ENCODE results near the gene PASK. TPM values are rescaled to one million over a fixed set of nuclear protein-coding genes. Genes with fewer than 3 reads are reported as not detected.

The PASK gene
- total and polyA plus RNA-seq, 2 donors (not counting 1 experiment from before 2014, with no cell fraction given): 1.0 to 1.5 TPM

DNA sequence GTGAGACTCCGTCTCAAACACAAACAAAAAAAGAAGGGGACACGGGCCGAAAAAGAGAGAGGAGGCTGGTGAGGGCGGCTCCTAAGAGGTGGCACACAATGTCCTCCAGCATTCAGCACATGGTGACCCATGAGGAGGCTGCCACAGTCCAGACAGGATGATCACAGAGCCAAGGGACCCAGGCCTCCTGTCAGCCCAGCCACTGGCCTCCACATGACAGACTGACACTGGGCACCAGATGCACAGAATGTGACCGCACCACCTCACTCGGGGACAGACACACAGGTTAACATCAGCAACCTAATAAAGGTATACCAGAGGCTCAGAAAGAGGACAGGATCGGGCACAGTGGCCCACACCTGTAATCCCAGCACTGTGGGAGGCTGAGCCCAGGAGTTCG, 21.0 kb downstream of the PASK start:
- TF ChIP-seq, protein P1, sequence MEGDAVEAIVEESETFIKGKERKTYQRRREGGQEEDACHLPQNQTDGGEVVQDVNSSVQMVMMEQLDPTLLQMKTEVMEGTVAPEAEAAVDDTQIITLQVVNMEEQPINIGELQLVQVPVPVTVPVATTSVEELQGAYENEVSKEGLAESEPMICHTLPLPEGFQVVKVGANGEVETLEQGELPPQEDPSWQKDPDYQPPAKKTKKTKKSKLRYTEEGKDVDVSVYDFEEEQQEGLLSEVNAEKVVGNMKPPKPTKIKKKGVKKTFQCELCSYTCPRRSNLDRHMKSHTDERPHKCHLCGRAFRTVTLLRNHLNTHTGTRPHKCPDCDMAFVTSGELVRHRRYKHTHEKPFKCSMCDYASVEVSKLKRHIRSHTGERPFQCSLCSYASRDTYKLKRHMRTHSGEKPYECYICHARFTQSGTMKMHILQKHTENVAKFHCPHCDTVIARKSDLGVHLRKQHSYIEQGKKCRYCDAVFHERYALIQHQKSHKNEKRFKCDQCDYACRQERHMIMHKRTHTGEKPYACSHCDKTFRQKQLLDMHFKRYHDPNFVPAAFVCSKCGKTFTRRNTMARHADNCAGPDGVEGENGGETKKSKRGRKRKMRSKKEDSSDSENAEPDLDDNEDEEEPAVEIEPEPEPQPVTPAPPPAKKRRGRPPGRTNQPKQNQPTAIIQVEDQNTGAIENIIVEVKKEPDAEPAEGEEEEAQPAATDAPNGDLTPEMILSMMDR (conservative IDR thresholded peaks at IDR 0.05 in 1 of 2, IDR thresholded peaks at IDR 0.05 in 1 of 2; ENCODE audit: low read depth in 1 of 2, low read length in 2 of 2): no peak
- no peak for TF ChIP-seq EZH2 (IDR thresholded peaks at IDR 0.05; ENCODE audit: low read length, missing control alignments)
- Histone ChIP-seq H3K9ac (ENCODE audit: insufficient read depth, low read length) (no peak overlapping the region), H3K27ac (ENCODE audit: insufficient read depth, low read length) (no peak overlapping the region), H3K79me2 (ENCODE audit: control insufficient read depth, insufficient read depth, low read length) (no peaks in the 10 kb centered on the region), H3K9me3 (ENCODE audit: control insufficient read depth, insufficient read depth, low read depth, low read length) (no peaks in the 10 kb centered on the region), H2AFZ (ENCODE audit: low read length) (no peak overlapping the region), H3K4me2 (ENCODE audit: extremely low read depth, insufficient read depth, low read length) (no peak overlapping the region), H3K36me3 (ENCODE audit: control insufficient read depth, insufficient read depth, low read length) (peaks cover 4% of the 10 kb centered on the region), H3K27me3 (ENCODE audit: control insufficient read depth, insufficient read depth, low read length) (no peaks in the 10 kb centered on the region), H4K20me1 (ENCODE audit: control insufficient read depth, extremely low read depth, insufficient read depth, low read length) (no peaks in the 10 kb centered on the region), H3K4me1 (ENCODE audit: control insufficient read depth, extremely low read depth, insufficient read depth, low read length) (no peaks in the 10 kb centered on the region), H3K4me3 (replicated peaks in 1 of 4; ENCODE audit: control extremely low read depth in 1 of 4, insufficient read depth in 1 of 4, low read depth in 3 of 4, low read length in 4 of 4) (no peak overlapping the region)
- no peak for DNase-seq (ENCODE audit: low read depth in 2 of 2)

DNA sequence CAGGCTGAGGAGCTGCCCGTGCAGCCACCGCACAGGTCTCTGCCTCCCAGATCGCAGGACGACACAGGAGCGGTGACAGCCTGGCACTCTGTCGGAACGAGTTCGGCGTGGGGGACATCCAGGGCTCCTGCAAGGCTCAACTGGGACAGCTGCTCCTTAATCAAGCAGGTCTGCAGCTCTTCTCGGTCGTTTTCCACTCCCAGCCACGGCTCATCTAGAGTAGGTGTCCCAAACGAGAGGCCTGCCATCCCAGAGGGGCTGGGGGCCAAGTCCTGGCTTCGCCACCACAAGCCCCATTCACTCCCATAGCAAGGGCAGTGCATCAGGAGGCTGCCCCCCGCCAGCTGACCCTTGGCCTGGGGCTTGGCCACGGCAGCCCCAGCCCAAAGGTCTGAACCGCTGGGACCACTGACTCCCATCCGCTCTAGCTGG, 22.5 kb downstream of the PASK start:
- no peaks in the 10 kb centered on the region for H3K9me3 ChIP-seq (ENCODE audit: control insufficient read depth, insufficient read depth, low read depth, low read length)
- H3K4me1 ChIP-seq (ENCODE audit: control insufficient read depth, extremely low read depth, insufficient read depth, low read length): no peaks in the 10 kb centered on the region
- no peak overlapping the region for H3K4me2 ChIP-seq (ENCODE audit: extremely low read depth, insufficient read depth, low read length)
- H3K79me2 ChIP-seq (ENCODE audit: control insufficient read depth, insufficient read depth, low read length): no peaks in the 10 kb centered on the region
- no peaks in the 10 kb centered on the region for H3K27me3 ChIP-seq (ENCODE audit: control insufficient read depth, insufficient read depth, low read length)
- H4K20me1 ChIP-seq (ENCODE audit: control insufficient read depth, extremely low read depth, insufficient read depth, low read length): no peaks in the 10 kb centered on the region
- no peak overlapping the region for H2AFZ ChIP-seq (ENCODE audit: low read length)
- H3K9ac ChIP-seq (ENCODE audit: insufficient read depth, low read length): no peak overlapping the region
- no peak for DNase-seq (ENCODE audit: low read depth in 2 of 2)
- TF ChIP-seq, protein P1 (conservative IDR thresholded peaks at IDR 0.05 in 1 of 2, IDR thresholded peaks at IDR 0.05 in 1 of 2; ENCODE audit: low read depth in 1 of 2, low read length in 2 of 2): no peak
- TF ChIP-seq EZH2 (IDR thresholded peaks at IDR 0.05; ENCODE audit: low read length, missing control alignments): no peak
- H3K4me3 ChIP-seq (replicated peaks in 1 of 4; ENCODE audit: control extremely low read depth in 1 of 4, insufficient read depth in 1 of 4, low read depth in 3 of 4, low read length in 4 of 4): no peak overlapping the region
- peaks cover 4% of the 10 kb centered on the region for H3K36me3 ChIP-seq (ENCODE audit: control insufficient read depth, insufficient read depth, low read length)
- no peak overlapping the region for H3K27ac ChIP-seq (ENCODE audit: insufficient read depth, low read length)

DNA sequence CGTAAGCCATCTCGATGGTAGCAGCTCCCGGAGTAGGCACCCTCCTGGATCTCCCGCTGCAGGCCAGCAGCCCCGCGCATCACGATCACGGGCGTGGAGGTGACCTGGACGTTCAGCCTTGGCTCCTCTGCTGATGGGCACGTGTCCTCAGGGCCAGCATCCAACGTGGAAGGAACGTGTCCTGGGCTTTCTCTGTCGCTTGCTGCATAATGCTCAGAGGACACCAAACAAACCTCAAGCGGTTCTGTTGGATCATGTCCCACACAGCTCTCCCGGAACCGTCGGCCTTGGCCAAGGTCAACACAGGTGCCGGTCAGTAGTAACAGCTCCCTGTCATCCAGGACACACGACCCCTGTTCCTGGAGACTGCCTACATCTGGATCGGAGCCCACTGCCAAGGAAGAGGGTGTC, 23.1 kb downstream of the PASK start:
- no peak for DNase-seq (ENCODE audit: low read depth in 2 of 2)
- H3K4me1 ChIP-seq (ENCODE audit: control insufficient read depth, extremely low read depth, insufficient read depth, low read length): no peaks in the 10 kb centered on the region
- no peaks in the 10 kb centered on the region for H3K79me2 ChIP-seq (ENCODE audit: control insufficient read depth, insufficient read depth, low read length)
- no peaks in the 10 kb centered on the region for H3K27me3 ChIP-seq (ENCODE audit: control insufficient read depth, insufficient read depth, low read length)
- no peak overlapping the region for H3K4me2 ChIP-seq (ENCODE audit: extremely low read depth, insufficient read depth, low read length)
- H3K9me3 ChIP-seq (ENCODE audit: control insufficient read depth, insufficient read depth, low read depth, low read length): no peaks in the 10 kb centered on the region
- no peak overlapping the region for H3K9ac ChIP-seq (ENCODE audit: insufficient read depth, low read length)
- H3K27ac ChIP-seq (ENCODE audit: insufficient read depth, low read length): no peak overlapping the region
- H3K4me3 ChIP-seq (replicated peaks in 1 of 4; ENCODE audit: control extremely low read depth in 1 of 4, insufficient read depth in 1 of 4, low read depth in 3 of 4, low read length in 4 of 4): no peak overlapping the region
- TF ChIP-seq EZH2 (IDR thresholded peaks at IDR 0.05; ENCODE audit: low read length, missing control alignments): no peak
- TF ChIP-seq, protein P1 (conservative IDR thresholded peaks at IDR 0.05 in 1 of 2, IDR thresholded peaks at IDR 0.05 in 1 of 2; ENCODE audit: low read depth in 1 of 2, low read length in 2 of 2): no peak
- no peak overlapping the region for H2AFZ ChIP-seq (ENCODE audit: low read length)
- H4K20me1 ChIP-seq (ENCODE audit: control insufficient read depth, extremely low read depth, insufficient read depth, low read length): no peaks in the 10 kb centered on the region
- H3K36me3 ChIP-seq (ENCODE audit: control insufficient read depth, insufficient read depth, low read length): peaks cover 4% of the 10 kb centered on the region
